HG02970 (cell line): ENCODE data around the gene IBA57.

Experiments used
- ATAC-seq: cut with Tn5 transposase; IDR thresholded peaks from one replicate; pipeline ENCODE4 v1.9.1; 2021; ENCODE audit warnings: mild to moderate bottlenecking, moderate library complexity, moderate number of reproducible peaks; ENCODE audit not compliant: unreplicated experiment, low FRiP score

Gene IBA57

DNA sequence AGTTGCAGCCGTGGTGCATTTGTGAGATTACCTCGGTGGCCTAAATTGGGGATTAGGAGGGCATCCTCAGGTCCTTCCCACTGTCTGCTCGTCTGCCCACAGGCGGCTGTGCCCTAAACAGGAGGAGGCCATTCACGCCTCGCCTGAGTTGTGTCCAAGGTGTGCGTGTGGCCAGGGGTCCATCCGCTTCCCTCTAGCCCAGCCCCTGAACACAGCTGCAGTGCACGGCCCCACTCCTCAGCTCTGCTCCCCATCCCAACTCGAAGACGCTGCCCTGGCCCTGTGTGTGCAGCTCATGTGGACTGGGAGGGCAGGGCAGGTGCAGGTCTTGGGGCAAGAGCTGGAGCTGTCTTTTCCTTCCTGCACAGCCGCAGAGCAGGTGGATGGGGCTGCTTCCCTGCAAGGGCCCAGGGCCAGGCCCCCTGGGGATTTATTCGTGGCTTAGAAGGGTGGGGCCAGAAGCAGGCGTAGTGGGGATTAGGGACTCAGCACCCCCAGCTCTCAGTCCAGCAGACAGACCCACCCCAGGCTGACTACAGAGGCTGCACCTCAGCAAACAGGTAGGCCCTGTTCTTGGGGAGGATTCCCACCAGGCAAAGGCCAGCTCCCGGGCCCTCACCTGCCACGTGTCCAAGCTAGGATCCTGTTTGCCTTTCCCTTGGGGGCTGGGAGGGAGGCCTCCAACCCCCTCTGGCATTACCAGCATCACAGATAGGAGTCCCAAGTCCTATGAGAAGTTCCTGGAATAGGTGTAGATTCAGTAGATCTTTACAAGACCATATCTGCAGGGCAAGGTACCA is 21.2 kb upstream of the IBA57 start:
- no peak for ATAC-seq

- no peak for ATAC-seq
Measured at GRCh38 chr1:228144993-228145343, 20.6 kb upstream of the IBA57 start.

DNA sequence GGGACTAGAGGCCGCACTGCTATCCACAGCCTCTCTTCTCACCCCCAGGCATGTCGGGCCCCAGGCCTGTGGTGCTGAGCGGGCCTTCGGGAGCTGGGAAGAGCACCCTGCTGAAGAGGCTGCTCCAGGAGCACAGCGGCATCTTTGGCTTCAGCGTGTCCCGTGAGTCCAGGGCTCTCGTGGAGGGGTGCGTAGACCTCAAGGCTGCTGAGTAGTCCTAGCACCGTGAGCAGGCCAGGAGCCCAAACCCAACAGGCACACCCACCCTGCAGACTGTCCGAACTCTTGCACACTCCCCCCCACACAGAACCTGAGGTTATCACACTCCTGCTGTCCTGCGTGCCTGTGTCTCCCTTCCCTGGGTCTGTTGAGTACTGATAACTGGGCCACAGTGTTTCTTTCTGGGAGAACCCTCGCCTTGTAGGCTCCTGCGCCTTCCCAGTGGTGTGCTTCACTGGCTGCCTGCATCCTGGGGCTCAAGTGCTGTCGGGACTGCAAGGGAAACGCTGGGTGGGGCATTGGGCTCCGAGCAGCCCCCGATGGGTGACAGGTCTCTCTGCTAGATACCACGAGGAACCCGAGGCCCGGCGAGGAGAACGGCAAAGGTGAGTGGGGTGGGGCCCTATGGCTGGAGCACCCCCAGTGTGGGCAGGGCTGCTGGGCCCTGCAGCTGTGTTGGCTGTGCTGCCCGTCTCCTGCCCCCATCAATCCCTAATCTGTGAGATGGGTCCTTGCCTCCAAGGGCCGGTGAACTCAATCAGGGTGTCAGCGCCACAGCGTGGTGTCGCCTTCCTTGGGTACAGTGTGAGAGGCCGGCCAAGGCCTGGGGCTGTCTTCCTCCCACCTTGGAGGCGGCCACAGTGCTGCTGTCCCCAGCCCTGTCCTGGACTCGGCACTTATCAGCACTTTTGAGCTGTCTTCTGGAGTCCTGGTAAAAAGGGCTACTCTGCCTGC is 19.9 kb upstream of the IBA57 start:
- no peak for ATAC-seq

DNA sequence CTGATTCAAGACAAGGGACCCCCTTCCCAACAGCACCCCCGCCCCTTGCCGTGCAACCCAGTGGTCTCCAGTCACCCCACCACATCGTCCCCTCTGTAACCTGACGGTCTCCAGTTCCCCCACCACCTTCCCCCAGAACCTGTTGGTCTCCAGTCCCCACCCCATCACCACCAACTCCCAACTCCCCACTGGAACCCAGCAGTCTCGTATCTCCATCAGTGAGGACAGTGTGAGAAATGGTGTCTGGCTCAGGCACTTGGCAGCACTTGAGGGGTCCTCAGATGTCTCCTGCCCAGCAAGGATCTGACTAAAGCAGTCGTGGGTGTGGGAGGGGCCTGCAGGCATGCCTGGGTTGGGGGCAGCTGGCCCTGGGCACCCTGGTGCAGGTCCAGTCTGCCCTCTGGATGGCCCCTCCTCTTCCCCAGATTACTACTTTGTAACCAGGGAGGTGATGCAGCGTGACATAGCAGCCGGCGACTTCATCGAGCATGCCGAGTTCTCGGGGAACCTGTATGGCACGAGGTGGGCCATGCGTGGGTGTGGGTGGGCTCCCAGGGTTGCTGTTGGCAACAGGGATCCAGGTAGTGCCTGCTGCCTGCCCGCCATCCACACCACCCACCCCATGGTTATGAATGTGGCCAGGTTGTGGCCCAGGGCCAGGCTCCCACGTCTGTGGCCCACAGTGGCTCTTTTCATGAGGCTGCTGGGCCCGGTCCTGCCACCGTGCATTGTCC is 19.0 kb upstream of the IBA57 start:
- ATAC-seq: no peak

DNA sequence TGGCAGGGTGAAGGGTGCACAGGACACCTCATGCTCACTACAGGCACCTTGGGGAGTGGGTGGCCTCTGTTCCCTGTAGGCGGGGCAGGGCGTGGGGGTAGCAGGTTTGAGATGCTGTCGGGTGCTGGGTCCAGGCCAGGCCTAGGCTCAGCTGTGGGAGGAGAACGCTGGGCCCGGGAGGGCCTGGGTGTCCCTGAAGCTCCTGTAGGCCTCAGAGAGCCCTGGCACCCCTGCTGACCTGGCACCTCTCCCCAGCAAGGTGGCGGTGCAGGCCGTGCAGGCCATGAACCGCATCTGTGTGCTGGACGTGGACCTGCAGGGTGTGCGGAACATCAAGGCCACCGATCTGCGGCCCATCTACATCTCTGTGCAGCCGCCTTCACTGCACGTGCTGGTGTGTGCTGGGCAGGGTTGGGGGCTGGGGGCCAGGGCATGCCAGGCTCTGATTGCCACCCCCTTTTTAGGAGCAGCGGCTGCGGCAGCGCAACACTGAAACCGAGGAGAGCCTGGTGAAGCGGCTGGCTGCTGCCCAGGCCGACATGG is 18.4 kb upstream of the IBA57 start:
- no peak for ATAC-seq

DNA sequence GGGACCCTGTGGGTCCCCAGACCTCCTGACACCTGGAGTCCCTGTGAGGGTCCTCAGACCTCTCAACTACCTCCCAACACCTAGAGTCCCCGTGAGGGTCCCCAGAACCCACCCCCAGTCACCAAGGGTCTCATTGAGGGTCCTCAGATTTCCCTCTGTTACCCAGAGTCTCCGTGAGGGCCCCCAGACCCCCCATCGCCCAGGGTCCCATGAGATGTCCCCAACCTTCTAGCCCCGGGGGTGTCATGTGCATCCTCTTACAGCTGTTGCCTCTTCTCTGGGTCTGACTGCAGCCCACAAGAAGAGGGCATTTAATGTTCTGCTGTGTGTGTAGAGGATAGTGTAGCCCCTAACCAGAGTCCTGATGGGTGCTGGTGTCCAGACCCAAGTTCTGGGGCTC is 17.8 kb upstream of the IBA57 start:
- no peak for ATAC-seq

DNA sequence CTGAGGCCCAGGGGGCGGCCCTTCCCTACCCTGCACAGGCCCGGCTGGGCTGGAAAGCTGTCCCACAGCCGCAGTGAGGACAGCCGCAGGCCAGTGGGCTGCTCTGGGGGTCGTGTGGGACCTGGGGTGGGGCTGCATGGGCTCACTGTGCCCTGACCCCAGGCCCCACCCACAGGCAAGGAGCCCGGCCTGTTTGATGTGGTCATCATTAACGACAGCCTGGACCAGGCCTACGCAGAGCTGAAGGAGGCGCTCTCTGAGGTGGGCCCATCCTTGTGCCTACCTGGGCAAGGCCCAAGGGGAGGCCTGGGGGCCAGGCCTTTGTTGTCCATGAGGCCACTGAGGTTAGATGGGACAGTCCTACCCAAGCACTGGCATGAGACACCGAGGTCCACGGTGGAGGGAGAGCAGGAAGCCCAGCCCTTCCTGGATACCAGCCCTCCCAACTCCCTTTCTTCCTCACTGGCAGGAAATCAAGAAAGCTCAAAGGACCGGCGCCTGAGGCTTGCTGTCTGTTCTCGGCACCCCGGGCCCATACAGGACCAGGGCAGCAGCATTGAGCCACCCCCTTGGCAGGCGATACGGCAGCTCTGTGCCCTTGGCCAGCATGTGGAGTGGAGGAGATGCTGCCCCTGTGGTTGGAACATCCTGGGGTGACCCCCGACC is 17.3 kb upstream of the IBA57 start:
- ATAC-seq: no peak

DNA sequence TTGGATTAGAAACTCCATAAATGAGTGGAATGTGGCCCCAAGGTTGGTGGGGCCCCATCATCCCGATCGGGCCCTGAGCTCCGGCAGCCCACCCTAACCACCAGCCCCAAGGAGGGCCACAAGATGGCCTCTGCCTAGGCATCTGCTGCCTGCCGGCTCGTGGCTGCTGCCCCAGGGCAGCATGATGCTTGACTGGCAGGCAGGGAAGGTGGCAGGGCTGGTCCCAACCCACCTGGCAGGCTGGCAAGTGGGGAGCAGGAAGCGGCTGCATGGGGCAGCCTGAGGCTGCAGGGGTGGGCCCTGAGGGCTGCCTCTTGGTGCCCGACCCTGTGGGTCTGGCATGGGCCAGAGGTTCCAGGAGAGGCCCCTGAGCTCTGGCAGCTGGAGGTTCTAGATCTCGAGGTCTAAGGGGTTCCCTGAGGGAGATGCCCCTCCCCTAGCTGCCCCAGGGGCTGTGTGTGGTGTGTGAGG is 16.6 kb upstream of the IBA57 start:
- no peak for ATAC-seq

DNA sequence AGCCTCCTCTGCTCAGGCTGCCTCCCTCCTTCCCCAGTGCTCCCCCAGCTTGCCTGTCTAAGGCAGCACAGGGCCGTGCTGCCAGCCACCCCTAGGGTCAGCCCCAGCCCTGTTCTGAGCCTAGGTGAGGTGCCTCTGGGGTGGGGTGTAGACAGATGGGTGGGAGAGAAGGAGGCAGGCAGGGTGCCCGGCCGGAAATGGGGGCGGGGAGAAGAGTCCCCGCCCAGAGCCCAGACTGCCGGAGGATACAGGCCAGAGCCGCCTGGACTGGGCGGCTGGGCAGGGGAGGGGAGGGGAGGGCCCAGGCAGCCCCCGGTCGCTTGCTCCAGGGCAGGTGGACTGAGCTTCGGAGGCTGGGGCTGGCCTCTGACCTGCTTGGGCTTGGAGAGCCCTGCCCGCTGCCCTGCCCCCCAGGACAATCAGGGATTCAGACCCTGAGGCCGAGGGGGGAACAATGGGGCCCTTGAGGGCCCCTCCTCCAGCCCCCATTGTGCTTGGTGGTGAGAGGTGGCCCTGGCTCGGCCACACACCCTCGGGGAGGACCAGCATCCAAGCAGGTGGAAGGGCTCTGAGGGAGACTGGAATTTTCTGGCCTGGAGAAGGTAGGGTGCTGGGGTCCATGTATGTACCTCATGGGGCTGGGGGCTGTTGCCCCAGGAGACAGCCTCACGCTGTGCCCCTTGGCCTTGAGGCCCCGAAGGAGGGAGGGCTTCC is 16.0 kb upstream of the IBA57 start, which contains the start of gene GJC2:
Gene GJC2 (plus strand): TSS at position 525 of the 714 bp plus-strand sequence. CDS start 7,829 bp downstream, outside the sequence.
- no peak for ATAC-seq

- no peak for ATAC-seq
Measured at GRCh38 chr1:228150120-228150460, 15.5 kb upstream of the IBA57 start.

DNA sequence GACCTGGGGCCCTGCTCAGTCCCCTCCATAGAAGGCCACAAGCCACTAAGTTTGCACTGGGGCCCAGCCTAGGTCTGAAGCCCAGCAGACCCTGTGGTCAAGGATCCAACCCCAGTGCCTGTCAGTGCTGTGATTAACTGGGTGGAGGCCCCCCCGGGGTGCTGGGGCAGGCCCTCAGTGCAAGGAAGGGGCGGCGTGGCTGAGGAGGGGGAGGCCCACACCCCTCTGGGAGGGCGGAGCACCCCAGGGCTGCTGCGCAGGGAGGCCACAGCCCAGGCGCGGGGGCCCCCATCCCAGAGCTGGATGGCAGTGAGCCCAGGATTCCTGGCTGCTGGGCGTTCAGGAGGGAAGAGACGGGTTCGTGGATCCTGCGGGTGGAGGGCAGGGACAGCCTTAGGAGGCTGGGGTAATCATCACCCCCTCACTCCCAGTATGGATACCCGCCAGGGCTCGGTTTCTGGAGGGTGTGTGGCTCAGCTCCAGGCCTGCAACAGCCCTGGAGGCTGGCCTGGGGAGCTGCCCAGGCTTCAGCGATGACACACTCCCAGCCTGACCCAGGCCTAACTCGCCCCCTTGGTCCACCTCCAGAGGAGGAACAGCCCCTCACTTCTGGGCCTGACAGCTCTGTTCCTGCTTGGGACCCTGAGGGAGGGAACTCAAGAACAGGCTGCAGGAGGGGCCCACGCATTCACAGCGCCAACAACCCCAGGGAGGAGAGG is 15.0 kb upstream of the IBA57 start:
- ATAC-seq: no peak

DNA sequence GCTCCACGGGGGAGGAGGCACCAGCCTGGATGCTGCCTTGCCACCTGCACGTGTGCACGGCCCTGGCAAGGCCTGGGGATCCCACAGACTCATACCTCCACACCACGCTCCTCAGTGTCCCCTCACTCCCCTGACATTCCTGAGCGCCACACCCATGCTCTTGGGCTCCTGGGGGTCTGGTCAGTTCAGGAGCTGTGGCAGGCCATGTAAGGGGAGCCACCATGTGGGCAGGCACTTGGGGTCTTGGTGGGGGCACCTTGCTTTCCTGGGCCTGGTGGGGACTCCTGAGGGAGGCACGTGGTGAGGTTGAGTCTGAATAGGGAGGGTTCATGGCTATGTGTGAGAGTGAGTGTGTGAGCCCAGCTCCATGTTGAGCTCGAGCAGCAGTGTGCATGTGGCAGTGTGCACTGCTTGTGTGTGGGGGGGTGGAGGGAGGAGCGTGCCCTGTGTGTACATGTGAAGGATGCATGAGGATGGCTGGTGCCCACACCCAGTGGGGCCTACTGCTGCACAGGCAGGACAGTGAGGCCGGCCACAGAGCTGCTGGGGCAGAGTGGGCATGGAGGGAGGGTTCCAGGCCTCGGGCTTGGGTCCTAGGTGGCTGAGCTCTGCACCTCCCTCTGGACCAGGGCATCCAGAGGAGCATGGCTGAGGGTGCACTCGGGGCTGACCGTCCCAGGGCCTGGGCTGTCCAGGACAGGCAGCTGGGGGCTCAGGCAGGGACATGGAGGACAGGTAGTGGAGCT is 14.3 kb upstream of the IBA57 start:
- ATAC-seq: no peak

DNA sequence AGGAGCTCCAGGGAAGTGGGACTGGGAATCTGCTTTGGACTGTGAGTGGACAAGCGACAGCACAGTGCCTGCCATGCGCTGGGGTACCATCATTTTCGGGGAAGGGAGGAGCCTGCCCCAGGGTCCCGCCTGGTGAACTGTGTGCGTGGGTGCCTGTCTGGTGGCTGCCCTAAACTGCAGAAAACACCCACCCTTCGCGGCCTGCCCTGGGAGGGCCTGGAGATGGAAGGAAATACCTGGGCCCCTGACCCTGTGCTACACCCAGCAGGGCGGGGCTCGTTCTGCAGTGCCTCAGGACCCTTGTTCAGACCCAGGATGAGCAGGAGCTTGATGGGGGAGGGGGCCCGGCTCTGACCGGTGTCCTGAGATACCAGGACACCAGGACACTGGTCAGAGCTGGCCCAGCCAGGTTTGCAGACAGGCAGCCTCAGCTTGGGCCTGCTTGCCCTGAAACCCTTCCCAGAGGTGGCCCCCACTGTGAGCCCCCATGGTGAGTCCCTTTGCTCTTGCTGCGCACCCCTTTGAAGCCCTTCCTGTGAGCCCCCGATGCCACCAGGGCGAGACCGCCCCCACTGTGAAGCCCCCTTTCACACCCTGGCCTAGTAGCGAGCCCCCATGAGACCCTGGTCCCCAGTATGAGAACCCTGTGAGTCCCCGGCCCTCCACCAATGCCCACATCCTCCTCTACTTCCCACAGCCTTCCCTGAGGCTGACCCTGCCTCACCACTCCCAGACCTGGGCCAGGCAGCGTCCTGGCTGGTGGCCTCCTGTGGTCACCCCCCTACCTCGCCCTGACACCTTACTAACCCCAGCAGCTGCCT is 13.3 kb upstream of the IBA57 start:
- no peak for ATAC-seq

DNA sequence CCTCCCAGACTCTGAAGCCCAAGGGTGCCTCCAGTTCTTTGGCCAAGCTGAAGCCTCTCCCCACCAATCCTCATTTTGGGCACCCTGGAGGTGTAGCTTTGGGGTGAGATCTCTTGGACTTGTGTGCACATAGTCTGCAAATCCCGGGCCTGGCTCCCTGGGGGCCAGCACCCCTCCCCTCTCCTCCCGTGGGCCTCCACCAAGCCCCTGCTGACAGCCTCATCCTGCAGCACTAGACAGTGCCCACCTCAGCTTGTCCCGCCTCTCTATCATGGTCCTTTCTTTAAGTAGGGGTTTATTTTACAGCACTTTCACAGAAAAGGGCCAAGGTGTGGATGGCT is 12.7 kb upstream of the IBA57 start:
- no peak for ATAC-seq

DNA sequence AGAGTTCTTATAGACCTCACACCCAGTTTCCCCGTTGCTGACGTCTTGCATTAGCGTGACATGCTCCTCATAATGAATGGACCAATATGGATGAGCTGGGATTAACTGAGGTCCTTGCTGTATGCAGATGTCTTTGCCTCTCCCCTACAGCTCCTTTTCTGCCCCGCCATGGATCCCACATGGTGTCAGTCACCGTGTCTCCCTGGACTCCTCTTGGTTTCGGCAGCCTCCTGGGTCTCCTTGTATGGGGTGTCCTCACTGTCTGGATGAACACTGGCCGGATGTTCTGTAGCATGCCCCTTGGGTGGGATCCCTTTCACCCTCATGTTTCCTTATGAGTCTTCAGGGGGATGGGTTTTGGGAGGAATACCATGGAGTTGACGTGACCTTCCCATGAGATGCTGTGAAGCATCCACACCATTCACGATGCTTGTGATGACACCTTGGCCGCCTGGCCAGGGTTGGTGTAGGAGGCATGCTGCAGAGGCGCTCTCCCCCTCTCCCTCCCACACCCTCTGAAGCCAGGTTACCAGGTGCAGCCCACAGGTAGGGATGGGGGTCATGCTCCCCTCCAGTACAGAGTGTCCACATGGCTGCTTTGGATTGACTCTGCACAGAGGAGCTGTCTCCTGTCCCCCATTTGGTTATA is 11.5 kb upstream of the IBA57 start:
- ATAC-seq: no peak

DNA sequence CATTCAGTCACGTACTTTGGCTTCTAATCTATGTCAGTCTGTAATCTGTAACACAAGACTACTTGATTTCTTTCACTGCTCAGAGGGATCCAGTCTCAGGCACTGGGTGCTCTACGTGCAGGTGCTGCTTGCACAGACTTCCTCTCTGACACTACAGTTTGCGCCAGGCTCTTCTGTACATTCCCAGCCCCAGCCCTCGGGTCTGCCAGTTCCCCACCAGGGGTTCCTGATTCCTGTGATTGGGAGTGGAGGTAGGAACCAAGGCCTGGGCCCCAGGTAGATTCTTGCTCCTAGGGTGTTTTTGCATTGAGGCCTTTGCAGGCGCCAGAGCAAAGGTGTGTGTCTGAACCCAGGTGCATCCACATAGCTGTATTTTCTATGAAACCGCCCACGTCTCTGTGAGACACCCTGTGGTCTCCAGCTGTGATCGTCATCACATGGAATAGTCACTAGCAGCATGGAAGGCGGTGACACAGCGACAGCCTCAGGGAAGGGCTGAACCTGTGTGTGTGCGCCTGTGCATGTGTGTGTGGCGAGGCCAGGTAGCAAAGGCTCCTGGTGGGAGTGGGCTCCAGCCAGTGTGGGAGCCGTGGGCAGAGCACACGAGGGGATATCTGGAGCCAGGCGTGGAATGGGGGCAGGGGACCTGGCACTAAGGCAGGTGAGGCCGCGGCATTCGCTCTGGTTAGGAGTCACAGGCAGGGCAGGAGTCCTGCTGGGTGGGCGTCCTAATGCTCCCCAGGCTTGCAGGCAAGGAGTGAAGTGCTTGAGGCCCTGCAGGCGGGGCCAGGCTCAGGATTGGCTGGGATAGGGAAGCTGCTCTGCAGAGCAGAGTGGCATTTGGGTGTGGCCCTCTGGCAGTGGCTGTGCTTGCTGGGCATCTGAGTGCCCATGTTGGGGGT is 10.7 kb upstream of the IBA57 start:
- ATAC-seq: no peak
